H1 (cell line): ENCODE data around the gene DYSF. TPM values are rescaled to one million over a fixed set of nuclear protein-coding genes. Genes with fewer than 3 reads are reported as not detected.

Experiments used
- CTCF ChIA-PET: fragments of 300-600 bp; sonication (Branson Sonifier 250); formaldehyde crosslinking; loops from one replicate; lab custom pipeline; 2021; ENCODE audit not compliant: partially characterized antibody; lab: Charles Lee
- POLR2A ChIA-PET: fragments of 300-600 bp; sonication (Branson Sonifier 250); formaldehyde crosslinking; loops from one replicate; lab custom pipeline; 2021; ENCODE audit warnings: inconsistent platforms; ENCODE audit not compliant: partially characterized antibody; lab: Charles Lee
- DNase-seq, 2 experiments: peaks; one replicate each; pipeline versions ENCODE4 v3.0.0 to v3.0.0-alpha.2; 2010 to 2022; ENCODE audit warnings: low spot score in 2 of 2, low read depth in 1 of 2, mixed read lengths in 1 of 2
- FAIRE-seq: peaks from 2 replicates; lab custom pipeline; 2011; peaks lifted over from hg19 to GRCh38; lab: Jason Lieb, UNC
- H2AFZ ChIP-seq: 2 replicates; pipeline ENCODE4 v1.8.1; 2012; ENCODE audit warnings: low read length, inconsistent platforms
- H2AK5ac ChIP-seq: 2 replicates; pipeline ENCODE4 v1.6.1; 2013; ENCODE audit warnings: low read depth, low read length
- H2BK120ac ChIP-seq: replicated peaks from 2 replicates; pipeline ENCODE3; 2013; ENCODE audit warnings: low read depth, low read length, inconsistent platforms
- H2BK12ac ChIP-seq: 2 replicates; pipeline ENCODE4 v1.6.1; 2013; ENCODE audit warnings: low read depth, low read length
- H2BK15ac ChIP-seq: 2 replicates; pipeline ENCODE4 v1.6.1; 2013; ENCODE audit warnings: low read length
- H2BK20ac ChIP-seq: 2 replicates; pipeline ENCODE4 v1.6.1; 2013; ENCODE audit warnings: low read length
- H2BK5ac ChIP-seq: 2 replicates; pipeline ENCODE4 v1.6.1; 2013; ENCODE audit warnings: low read depth, low read length
- H3K14ac ChIP-seq: 2 replicates; pipeline ENCODE4 v1.6.1; 2013; ENCODE audit warnings: inconsistent platforms; ENCODE audit not compliant: insufficient read length
- H3K18ac ChIP-seq: 2 replicates; pipeline ENCODE4 v1.6.1; 2013; ENCODE audit warnings: low read length; ENCODE audit errors: extremely low read depth
- H3K23ac ChIP-seq: 2 replicates; pipeline ENCODE4 v1.6.1; 2013; ENCODE audit warnings: inconsistent platforms; ENCODE audit not compliant: insufficient read length
- H3K23me2 ChIP-seq: 2 replicates; pipeline ENCODE4 v1.6.1; 2013; ENCODE audit warnings: low read depth, low read length
- H3K27ac ChIP-seq: 2 replicates; pipeline ENCODE4 v1.6.1; 2011; ENCODE audit warnings: low read depth, low read length, inconsistent platforms
- H3K27me3 ChIP-seq, 4 experiments: replicated peaks in 1 of 4; 1 replicate in 1 of 4; 2 replicates in 3 of 4; pipeline versions ENCODE4 v1.6.1 to v1.8.1; 2011 to 2013; ENCODE audit warnings: low read length in 3 of 4, mild to moderate bottlenecking in 3 of 4, inconsistent platforms in 2 of 4, mixed read lengths in 2 of 4, moderate library complexity in 1 of 4; ENCODE audit not compliant: control insufficient read depth in 3 of 4, insufficient read depth in 3 of 4; ENCODE audit errors: extremely low read depth in 1 of 4
- H3K36me3 ChIP-seq, 4 experiments: 2 replicates each; pipeline versions ENCODE4 v1.6.1 to v1.8.1; 2011 to 2013; ENCODE audit warnings: mild to moderate bottlenecking in 4 of 4, low read length in 3 of 4, moderate library complexity in 2 of 4, control low read depth in 1 of 4, inconsistent platforms in 1 of 4; ENCODE audit not compliant: insufficient read depth in 4 of 4, control insufficient read depth in 2 of 4
- H3K4ac ChIP-seq: replicated peaks from 2 replicates; pipeline ENCODE3; 2013; ENCODE audit warnings: low read length, low read depth, mixed read lengths, inconsistent platforms; ENCODE audit not compliant: insufficient read length
- H3K4me1 ChIP-seq, 4 experiments: replicated peaks in 1 of 4; 1 replicate in 1 of 4; 2 replicates in 3 of 4; pipeline versions ENCODE4 v1.6.1 to v1.8.1; 2011 to 2013; ENCODE audit warnings: low read length in 3 of 4, inconsistent platforms in 2 of 4, mixed read lengths in 1 of 4; ENCODE audit not compliant: insufficient read depth in 4 of 4, control insufficient read depth in 3 of 4
- H3K4me2 ChIP-seq, 2 experiments: 2 replicates each; pipeline versions ENCODE4 v1.6.1 to v1.8.1; 2011 to 2013; ENCODE audit warnings: low read depth in 2 of 2, low read length in 2 of 2, control low read depth in 1 of 2, inconsistent platforms in 1 of 2, mild to moderate bottlenecking in 1 of 2; ENCODE audit not compliant: insufficient read depth in 1 of 2
- H3K4me3 ChIP-seq, 4 experiments: fragments of 200-600, 300-600 bp in 1 of 4; sonication (generic), shearing (Covaris generic), sonication (Bioruptor Twin) in 1 of 4; 2 replicates each; pipeline versions ENCODE4 v1.5.1 to v1.8.1; 2011 to 2016; ENCODE audit warnings: low read length in 4 of 4, low read depth in 3 of 4, control low read depth in 2 of 4, inconsistent platforms in 2 of 4, mild to moderate bottlenecking in 2 of 4, mixed read lengths in 1 of 4, moderate library complexity in 1 of 4; ENCODE audit not compliant: insufficient read depth in 2 of 4; ENCODE audit errors: extremely low read depth in 1 of 4
- H3K56ac ChIP-seq: replicated peaks from 2 replicates; pipeline ENCODE3; 2013; ENCODE audit warnings: low read depth, mild to moderate bottlenecking, mixed read lengths, low read length, inconsistent platforms; ENCODE audit not compliant: insufficient read length
- H3K79me1 ChIP-seq: 2 replicates; pipeline ENCODE4 v1.6.1; 2013; ENCODE audit warnings: low read depth, low read length, control low read depth
- H3K79me2 ChIP-seq, 2 experiments: 2 replicates each; pipeline versions ENCODE4 v1.6.1 to v1.8.1; 2012 to 2013; ENCODE audit warnings: low read length in 2 of 2, mild to moderate bottlenecking in 2 of 2, inconsistent platforms in 1 of 2; ENCODE audit not compliant: insufficient read depth in 2 of 2, control insufficient read depth in 1 of 2
- H3K9ac ChIP-seq, 4 experiments: replicated peaks in 1 of 4; 1 replicate in 1 of 4; 2 replicates in 3 of 4; pipeline versions ENCODE4 v1.6.1 to v1.8.1; 2011 to 2013; ENCODE audit warnings: low read depth in 3 of 4, low read length in 3 of 4, control low read depth in 2 of 4, mild to moderate bottlenecking in 2 of 4, moderate library complexity in 2 of 4, inconsistent platforms in 1 of 4; ENCODE audit errors: extremely low read depth in 1 of 4
- H3K9me3 ChIP-seq, 2 experiments: 2 replicates each; pipeline versions ENCODE4 v1.6.1 to v1.8.1; 2012 to 2013; ENCODE audit warnings: mild to moderate bottlenecking in 2 of 2, moderate library complexity in 2 of 2, control low read depth in 1 of 2, inconsistent platforms in 1 of 2, low read depth in 1 of 2, low read length in 1 of 2, mixed read lengths in 1 of 2; ENCODE audit not compliant: insufficient read depth in 2 of 2
- H4K20me1 ChIP-seq, 2 experiments: replicated peaks in 1 of 2; 2 replicates each; pipeline versions ENCODE3 to v1.8.1; 2011 to 2013; ENCODE audit warnings: inconsistent platforms in 2 of 2, low read length in 2 of 2, mild to moderate bottlenecking in 1 of 2; ENCODE audit not compliant: insufficient read depth in 2 of 2, control insufficient read depth in 1 of 2
- H4K5ac ChIP-seq: 2 replicates; pipeline ENCODE4 v1.6.1; 2013; ENCODE audit warnings: low read length, low read depth, mixed read lengths, inconsistent platforms; ENCODE audit not compliant: insufficient read length
- H4K8ac ChIP-seq: 2 replicates; pipeline ENCODE4 v1.8.0; 2013; ENCODE audit warnings: mild to moderate bottlenecking, moderate library complexity, low read length, inconsistent platforms; ENCODE audit not compliant: insufficient read depth; ENCODE audit errors: extremely low read depth
- H4K91ac ChIP-seq: replicated peaks from 2 replicates; pipeline ENCODE3; 2013; ENCODE audit warnings: low read length, mixed read lengths, inconsistent platforms; ENCODE audit not compliant: insufficient read length
- BCL11A ChIP-seq, 2 experiments: IDR thresholded peaks; one replicate each; pipeline ENCODE4 v1.6.1; 2011; ENCODE audit warnings: low read depth in 2 of 2, low read length in 2 of 2, mild to moderate bottlenecking in 2 of 2
- BRCA1 ChIP-seq: IDR thresholded peaks from 2 replicates; pipeline ENCODE4 v1.6.1; 2012; ENCODE audit warnings: low read depth, low read length, improper control_type of control experiment
- CEBPB ChIP-seq: IDR thresholded peaks from 2 replicates; pipeline ENCODE4 v1.6.1; 2012; ENCODE audit warnings: low read depth, low read length
- CHD2 ChIP-seq: IDR thresholded peaks from 2 replicates; pipeline ENCODE4 v1.6.1; 2012; ENCODE audit warnings: low read length, improper control_type of control experiment
- CREB1 ChIP-seq: IDR thresholded peaks from 2 replicates; pipeline ENCODE4 v1.6.1; 2012; ENCODE audit warnings: inconsistent platforms
- FOSL1 ChIP-seq: IDR thresholded peaks from 2 replicates; pipeline ENCODE4 v1.6.1; 2011; ENCODE audit warnings: mild to moderate bottlenecking, low read depth, low read length, moderate library complexity; ENCODE audit not compliant: insufficient read depth
- GABPA ChIP-seq: IDR thresholded peaks from 2 replicates; pipeline ENCODE4 v1.6.1; 2011; ENCODE audit warnings: mild to moderate bottlenecking, low read length, moderate library complexity, borderline replicate concordance; ENCODE audit not compliant: insufficient read depth
- HDAC6 ChIP-seq: IDR thresholded peaks from one replicate; pipeline ENCODE4 v1.7.1; 2012; ENCODE audit warnings: low read depth, mild to moderate bottlenecking, inconsistent platforms, low read length, moderate library complexity
- NRF1 ChIP-seq: IDR thresholded peaks from 2 replicates; pipeline ENCODE4 v1.6.1; 2011; ENCODE audit warnings: mild to moderate bottlenecking, low read depth, low read length, improper control_type of control experiment
- RFX5 ChIP-seq: IDR thresholded peaks from 2 replicates; pipeline ENCODE4 v1.6.1; 2011; ENCODE audit warnings: low read depth, low read length, improper control_type of control experiment, borderline replicate concordance
- SP1 ChIP-seq: IDR thresholded peaks from 2 replicates; pipeline ENCODE4 v1.6.1; 2011; ENCODE audit warnings: low read depth, low read length
- SP2 ChIP-seq: IDR thresholded peaks from 2 replicates; pipeline ENCODE4 v1.6.1; 2012; ENCODE audit warnings: mild to moderate bottlenecking, low read length, inconsistent platforms
- TEAD4 ChIP-seq: IDR thresholded peaks from 2 replicates; pipeline ENCODE4 v1.6.1; 2012; ENCODE audit warnings: low read depth, low read length, inconsistent platforms, mixed read lengths
- WGBS, 2 experiments: shearing (Covaris generic) in 1 of 2; methylation state at CpG; one replicate each; pipeline versions ENCODE4 v1.1.6 to v1.1.7; 2013 to 2015; ENCODE audit warnings: low lambda C conversion rate in 2 of 2, mixed read lengths in 2 of 2, inconsistent platforms in 1 of 2, low coverage in 1 of 2, missing lambda C conversion rate in 1 of 2; ENCODE audit not compliant: insufficient replicate concordance in 2 of 2, insufficient coverage in 1 of 2, insufficient read length in 1 of 2; ENCODE audit errors: extremely low coverage in 1 of 2, missing lambda C conversion rate in 1 of 2; 5-methylcytosine and 5-hydroxymethylcytosine counted together
- polyA plus RNA-seq, 7 experiments: library from polyadenylated mRNA; depleted of rRNA in 3 of 7; stranded (reverse) in 5 of 7; unstranded in 2 of 7; fragments of >200 nt in 5 of 7; fragments of 200-250 nt in 2 of 7; gene quantifications; 1 replicate in 5 of 7; 2 replicates in 1 of 7; 4 replicates in 1 of 7; pipeline versions ENCODE4 v1.2.1 to v1.2.3, GENCODE V29; 2011 to 2013; ENCODE audit warnings: missing spikeins in 2 of 7, mixed read lengths in 2 of 7
- total RNA-seq: library from RNA; stranded (reverse); fragmentation: NEBNext Ultra II Directional; extraction: Animal tissue kit (Norgen Biotek cat#: 25700); gene quantifications from 2 replicates; pipeline ENCODE4 v1.2.1, GENCODE V29; 2021

DYSF gene
- total and polyA plus RNA-seq, 2 of the 8 experiments (the other 6 are each of a cell fraction or from before 2014, with no cell fraction given): 5.8 to 7.1 TPM

- peak in 1 of 2 experiments; percentile 41 for DNase-seq
- H3K9me3 ChIP-seq: no peaks in the 10 kb centered on the region
Observed at GRCh38 chr2:71672826-71673795, 219.8 kb downstream of the DYSF start.

More at GRCh38 chr2:71672826-71673795, 219.8 kb downstream of the DYSF start:
- Histone ChIP-seq H3K36me3 (no peaks in the 10 kb centered on the region), H3K27me3 (no peaks in the 10 kb centered on the region), H3K23ac (no peak overlapping the region), H2BK20ac (no peak overlapping the region), H3K14ac (no peak overlapping the region), H4K5ac (no peak overlapping the region), H3K56ac (no peak overlapping the region), H4K91ac (no peak overlapping the region), H3K79me2 (no peaks in the 10 kb centered on the region), H3K4me2 (no peak overlapping the region), H2BK12ac (no peak overlapping the region), H3K27ac (no peak overlapping the region), H2AFZ (no peak overlapping the region), H2BK5ac (no peak overlapping the region), H3K23me2 (no peaks in the 10 kb centered on the region; the same call in 1 of the 2 replicates), H3K4me3 (no peak overlapping the region), H3K4me1 (no peaks in the 10 kb centered on the region; a peak in 1 of 7 replicates), H3K9ac (no peak overlapping the region), H3K18ac (no peak overlapping the region), H2AK5ac (no peak overlapping the region), H4K8ac (no peak overlapping the region; the same call in 1 of the 2 replicates), H4K20me1 (no peaks in the 10 kb centered on the region), H3K79me1 (no peaks in the 10 kb centered on the region), H2BK15ac (no peak overlapping the region), H3K4ac (no peak overlapping the region), H2BK120ac (no peak overlapping the region)
- ChIA-PET CTCF (interaction anchor here (0.5 to 10.2 kb wide), 21 partner anchors 9 to 602 kb away, joined by 3 to 97 read pairs (median 3); no protein-coding TSS in a partner anchor), POLR2A (no interaction called here)
- 93% methylated on average over 13 of the region's 14 CpGs; no CpG with 5 or more reads in 1 of the 2 experiments for WGBS, 2 experiments
- no peak for FAIRE-seq
- no peak for TF ChIP-seq CEBPB
- no peak for TF ChIP-seq NRF1
- no peak for TF ChIP-seq CREB1
- no peak for TF ChIP-seq HDAC6
- TF ChIP-seq CHD2: no peak
- no peak for TF ChIP-seq SP1
- TF ChIP-seq TEAD4: no peak
- no peak for TF ChIP-seq FOSL1
- TF ChIP-seq BRCA1: no peak
- no peak for TF ChIP-seq SP2
- no peak for TF ChIP-seq RFX5
- TF ChIP-seq GABPA: no peak
- no peak for TF ChIP-seq BCL11A (IDR thresholded peaks at IDR 0.05; ENCODE audit: low read depth in 2 of 2, low read length in 2 of 2)
